Heart left ventricle (tissue), 13 donors: ENCODE measurements around the gene GIT2.

ENCODE experiments used
- POLR2A ChIP-seq, 2 donors: fragments of 450-650 bp; IDR thresholded peaks; one replicate each; pipeline ENCODE4 v1.6.1; 2017; ENCODE audit warnings: antibody characterized with exemption in 2 of 2, mild to moderate bottlenecking in 2 of 2, moderate library complexity in 2 of 2
- TF ChIP-seq, protein P1 (sequence below), 12 donors: fragments of 200-600 bp; sonication (generic) in 4 of 12; IDR thresholded peaks; one replicate each; pipeline versions ENCODE4 v1.5.0 to v1.8.0; 2018 to 2022; ENCODE audit warnings: antibody characterized with exemption in 12 of 12, mild to moderate bottlenecking in 5 of 12
- donor health status: ischemic (EF 13 %, LVEDD 7.1; RV severe dilation, severe dysfunction).
- donor health status: DM: no; HTN: yes; CAD: no.
- donor health status: DM: no; HTN: no; CAD: no.
- donor health status: ischemic (EF 25% LVEDD 6.9; RV normal size, moderate dysfunction).
- donor health status: ischemic (EF 25% LVEDD 5.7; RV mildly dilated, moderate dysfunction).
- donor health status: ischemic (EF 35%, LVEDD 5.7; RV mildly dilated, moderate dysfunction).
- donor health status: nonischemic (EF 11% LVEDD 7.7; RV severe dilation, severe dysfunction).
- donor health status: DM: yes; HTN: yes; CAD: no.
- donor health status: PGD.
- donor health status: ischemic (EF 29% LVEDD 5.4; RV normal size, mild dysfunction).
- donor health status: nonischemic (EF 23%, LVEDD 6.1; RV moderate dilation, normal function).

DNA sequence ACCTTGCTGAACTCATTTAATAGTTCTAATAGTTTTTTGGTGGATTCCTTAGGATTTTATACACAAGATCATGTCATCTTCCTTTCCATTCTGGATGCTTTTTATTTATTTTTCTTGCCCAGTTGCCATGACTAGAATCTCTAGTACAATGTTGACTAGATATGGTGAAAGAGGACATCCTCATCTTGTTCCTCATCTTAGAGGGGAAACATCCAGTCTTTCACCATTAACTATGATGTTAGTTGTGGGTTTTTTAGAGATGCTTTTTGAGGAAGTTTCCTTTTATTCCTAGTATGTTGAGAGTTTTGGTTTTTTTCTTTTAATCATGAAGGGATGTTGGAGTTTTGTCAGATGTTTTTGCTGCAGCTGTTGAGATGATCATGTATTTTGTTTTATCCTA is 11.7 kb upstream of the GIT2 start:
- TF ChIP-seq POLR2A (IDR thresholded peaks at IDR 0.05) = no peak
- TF ChIP-seq, protein P1, sequence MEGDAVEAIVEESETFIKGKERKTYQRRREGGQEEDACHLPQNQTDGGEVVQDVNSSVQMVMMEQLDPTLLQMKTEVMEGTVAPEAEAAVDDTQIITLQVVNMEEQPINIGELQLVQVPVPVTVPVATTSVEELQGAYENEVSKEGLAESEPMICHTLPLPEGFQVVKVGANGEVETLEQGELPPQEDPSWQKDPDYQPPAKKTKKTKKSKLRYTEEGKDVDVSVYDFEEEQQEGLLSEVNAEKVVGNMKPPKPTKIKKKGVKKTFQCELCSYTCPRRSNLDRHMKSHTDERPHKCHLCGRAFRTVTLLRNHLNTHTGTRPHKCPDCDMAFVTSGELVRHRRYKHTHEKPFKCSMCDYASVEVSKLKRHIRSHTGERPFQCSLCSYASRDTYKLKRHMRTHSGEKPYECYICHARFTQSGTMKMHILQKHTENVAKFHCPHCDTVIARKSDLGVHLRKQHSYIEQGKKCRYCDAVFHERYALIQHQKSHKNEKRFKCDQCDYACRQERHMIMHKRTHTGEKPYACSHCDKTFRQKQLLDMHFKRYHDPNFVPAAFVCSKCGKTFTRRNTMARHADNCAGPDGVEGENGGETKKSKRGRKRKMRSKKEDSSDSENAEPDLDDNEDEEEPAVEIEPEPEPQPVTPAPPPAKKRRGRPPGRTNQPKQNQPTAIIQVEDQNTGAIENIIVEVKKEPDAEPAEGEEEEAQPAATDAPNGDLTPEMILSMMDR (IDR thresholded peaks at IDR 0.05) = no peak
